A549 (cell line): ENCODE data around the gene VPS37D.
A peak's percentile ranks its signal among the peaks of the same experiment; 100 is the strongest.

Experiments
- CEBPB ChIP-seq, 2 experiments: fragments of >200 bp in 1 of 2; sonication (Bioruptor Twin) in 1 of 2; formaldehyde crosslinking in 1 of 2; IDR thresholded peaks; 2 replicates each; pipeline ENCODE4 v1.6.1; 2012 to 2016
- CTCF ChIP-seq: fragments of >200 bp; sonication (Bioruptor Twin); formaldehyde crosslinking; IDR thresholded peaks from 3 replicates; pipeline ENCODE4 v1.5.1; 2016
- POLR2A ChIP-seq: IDR thresholded peaks from 2 replicates; pipeline ENCODE4 v1.6.1; 2012; ENCODE audit warnings: mild to moderate bottlenecking, low read length
- SMC3 ChIP-seq: fragments of >200 bp; sonication (Bioruptor Twin); formaldehyde crosslinking; IDR thresholded peaks from 3 replicates; pipeline ENCODE4 v1.6.1; 2018; ENCODE audit warnings: inconsistent platforms
- SREBF2 ChIP-seq: fragments of 450-650 bp; IDR thresholded peaks from 2 replicates; pipeline ENCODE4 v1.6.1; 2014; ENCODE audit warnings: mild to moderate bottlenecking, moderate library complexity

GRCh38 chr7:73647725-73648592, 19.7 kb upstream of the VPS37D start:
- TF ChIP-seq CTCF (peak; percentile 50), POLR2A (no peak), CEBPB (IDR thresholded peaks at IDR 0.05) (no peak), SREBF2 (no peak), SMC3 (peak; percentile 50)
